HAP-1 (cell line): Measurements from ENCODE around the gene S100A2.

ENCODE experiments used
- DNase-seq, 2 experiments: peaks; one replicate each; pipeline ENCODE4 v3.0.0-alpha.2; 2016 to 2020; ENCODE audit warnings: low spot score in 2 of 2
- H3K27me3 ChIP-seq: fragments of 250-450 bp; sonication (Bioruptor Pico); 2 replicates; pipeline ENCODE4 v1.5.1; 2020; ENCODE audit warnings: low read depth, mild to moderate bottlenecking, moderate library complexity
- H3K36me3 ChIP-seq: fragments of 250-450 bp; sonication (Bioruptor Pico); replicated peaks from 2 replicates; pipeline ENCODE4 v1.5.1; 2020; ENCODE audit warnings: mild to moderate bottlenecking
- H3K4me1 ChIP-seq: fragments of 250-450 bp; sonication (Bioruptor Pico); 2 replicates; pipeline ENCODE4 v1.5.1; 2020; ENCODE audit warnings: mild to moderate bottlenecking
- H3K4me3 ChIP-seq: fragments of 250-450 bp; sonication (Bioruptor Pico); 2 replicates; pipeline ENCODE4 v1.5.1; 2020; ENCODE audit warnings: mild to moderate bottlenecking, moderate library complexity
- H3K9me3 ChIP-seq: fragments of 250-450 bp; sonication (Bioruptor Pico); 2 replicates; pipeline ENCODE4 v1.5.1; 2020; ENCODE audit warnings: mild to moderate bottlenecking, moderate library complexity
- in situ Hi-C: fragments of 300-500 bp; cut with MboI; formaldehyde crosslinking; loops from 3 replicates; pipeline ENCODE4 v1.14.3; 2020; ENCODE audit warnings: low sequenced_read_pairs, inconsistent platforms, mixed read lengths

The S100A2 gene

DNA sequence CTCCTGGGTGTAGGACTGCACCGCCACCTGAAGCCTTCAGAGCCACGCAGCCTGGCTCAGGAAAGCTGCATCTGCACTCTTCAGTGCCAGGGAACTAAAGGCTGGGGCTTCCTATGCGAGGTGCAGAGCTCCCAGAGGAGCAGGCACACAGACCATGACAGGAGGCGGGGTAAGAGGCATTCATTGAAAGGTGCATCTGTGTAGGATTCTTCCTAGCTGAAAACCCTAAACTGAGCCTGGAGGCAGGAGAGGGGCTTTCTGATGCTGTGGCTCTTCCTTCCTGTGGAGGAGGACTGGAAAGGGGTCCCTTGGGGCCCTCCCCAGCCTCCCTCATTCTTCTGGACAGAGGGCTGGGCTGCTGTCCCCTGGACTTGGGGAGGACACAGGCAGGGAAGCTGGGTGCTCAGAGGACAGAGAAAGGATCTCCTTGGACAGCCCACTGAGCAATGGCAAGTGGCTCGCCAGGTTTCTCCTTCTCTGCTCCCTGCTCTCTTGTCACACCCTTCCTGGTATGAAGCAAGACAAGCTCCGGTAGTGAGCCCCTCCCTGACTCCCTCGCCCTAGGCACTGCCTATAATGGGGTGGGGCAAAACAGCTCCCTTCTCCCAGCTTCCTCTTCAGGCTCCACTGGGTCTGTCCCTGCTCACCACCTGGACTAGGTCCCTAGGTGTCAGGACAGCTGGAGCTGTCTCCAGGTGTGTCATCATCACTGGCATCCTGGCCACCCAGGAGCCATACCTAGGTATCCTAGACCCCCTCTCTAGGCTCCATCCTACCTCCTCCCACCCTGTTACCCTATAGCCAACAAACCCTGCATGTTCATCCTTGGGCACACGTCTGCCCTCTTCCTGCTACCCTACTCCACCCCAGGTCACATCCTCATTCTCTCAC, 49.9 kb downstream of the S100A2 start:
- in situ Hi-C loops, result loop anchor here (10.0 kb wide), 1 partner anchor 49 kb away; the partner anchor contains the start of gene S100A2
- Histone ChIP-seq H3K4me1 (no peaks in the 10 kb centered on the region; the same call in 1 of the 2 replicates), H3K36me3 (no peaks in the 10 kb centered on the region), H3K9me3 (no peaks in the 10 kb centered on the region), H3K27me3 (no peaks in the 10 kb centered on the region), H3K4me3 (no peak overlapping the region)
- no peak for DNase-seq

DNA sequence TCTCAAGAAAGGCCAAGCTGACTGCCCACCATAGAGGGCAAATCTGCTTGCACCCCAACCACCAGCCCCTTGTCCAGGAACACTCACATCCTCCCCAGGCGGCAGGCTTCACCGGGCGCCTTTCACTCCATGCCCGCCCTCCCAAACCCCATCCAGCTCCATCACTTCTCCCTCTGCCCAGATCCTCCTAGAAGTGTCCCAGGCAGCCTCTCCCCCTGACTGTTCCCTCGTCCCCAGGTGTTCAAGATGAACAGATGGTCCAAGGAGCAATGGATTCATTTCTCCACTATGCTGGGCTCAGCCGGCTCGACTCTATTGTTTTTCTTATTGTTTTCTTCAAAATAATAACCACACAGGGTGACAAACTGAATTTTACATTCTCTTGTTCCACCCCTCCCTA, 52.0 kb downstream of the S100A2 start:
- no peaks in the 10 kb centered on the region for H3K27me3 ChIP-seq
- no peak overlapping the region for H3K4me3 ChIP-seq
- H3K9me3 ChIP-seq, result no peaks in the 10 kb centered on the region
- no peaks in the 10 kb centered on the region; the same call in 1 of the 2 replicates for H3K4me1 ChIP-seq
- H3K36me3 ChIP-seq, result no peaks in the 10 kb centered on the region
- no peak for DNase-seq
- in situ Hi-C loops, result loop anchor here (10.0 kb wide), 1 partner anchor 51 kb away; the partner anchor contains the start of gene S100A2

DNA sequence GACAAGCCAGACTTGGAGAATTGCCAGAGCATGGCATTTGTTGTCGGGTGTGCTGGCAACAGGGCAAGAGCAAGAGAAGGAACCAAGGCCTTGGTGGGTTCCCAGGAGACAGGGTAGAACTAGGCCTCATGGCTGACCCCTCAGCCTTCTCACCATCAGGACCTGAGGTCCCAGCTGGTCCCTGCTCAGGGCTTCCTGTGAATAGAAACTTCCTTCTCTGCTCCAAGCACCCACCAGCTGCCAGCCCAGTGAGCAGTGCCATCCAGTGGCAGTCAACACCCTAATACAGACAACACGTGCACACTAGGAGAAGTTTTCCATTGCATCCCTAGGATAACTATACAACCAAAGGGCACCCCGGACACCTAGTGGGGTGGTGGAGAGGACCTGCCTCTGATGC, 52.6 kb downstream of the S100A2 start:
- no peaks in the 10 kb centered on the region for H3K9me3 ChIP-seq
- in situ Hi-C loops, result loop anchor here (10.0 kb wide), 1 partner anchor 52 kb away; the partner anchor contains the start of gene S100A2
- no peaks in the 10 kb centered on the region; the same call in 1 of the 2 replicates for H3K4me1 ChIP-seq
- no peaks in the 10 kb centered on the region for H3K27me3 ChIP-seq
- H3K36me3 ChIP-seq, result no peaks in the 10 kb centered on the region
- no peak for DNase-seq
- H3K4me3 ChIP-seq, result no peak overlapping the region
